ENCODE results near the gene MEDAG.
A peak's percentile ranks its signal among the peaks of the same experiment; 100 is the strongest.

Gene MEDAG

GRCh38 chr13:30905932-30906383, at the start of gene MEDAG:
Gene MEDAG, plus strand, starts transcription at chr13:30906271. Its CDS starts 245 bp downstream, at chr13:30906516.
- no peak for DNase-seq (ENCODE audit: low read depth)

- DNase-seq (ENCODE audit: low read depth), result no peak
These were observed 49.1 kb upstream of the MEDAG start for GRCh38 chr13:30857018-30857417.

GRCh38 chr13:30857636-30858035, 48.4 kb upstream of the MEDAG start:
- no peak for DNase-seq (ENCODE audit: low read depth)

GRCh38 chr13:30859326-30859725, 46.7 kb upstream of the MEDAG start:
- no peak for DNase-seq (ENCODE audit: low read depth)

GRCh38 chr13:30861163-30861562, 44.9 kb upstream of the MEDAG start:
- DNase-seq (ENCODE audit: low read depth), result no peak

- no peak for DNase-seq (ENCODE audit: low read depth)
These were observed 44.1 kb upstream of the MEDAG start for GRCh38 chr13:30861836-30862467.

- no peak for DNase-seq (ENCODE audit: low read depth)
These were observed 43.4 kb upstream of the MEDAG start for GRCh38 chr13:30862707-30863106.

GRCh38 chr13:30863231-30863630, 42.8 kb upstream of the MEDAG start:
- DNase-seq (ENCODE audit: low read depth), result no peak

GRCh38 chr13:30863796-30864195, 42.3 kb upstream of the MEDAG start:
- DNase-seq (ENCODE audit: low read depth), result no peak

- DNase-seq (ENCODE audit: low read depth), result no peak
These were observed 41.5 kb upstream of the MEDAG start for GRCh38 chr13:30864433-30865122.

GRCh38 chr13:30865123-30866049, 40.7 kb upstream of the MEDAG start:
- DNase-seq (ENCODE audit: low read depth), result peak; percentile 80

GRCh38 chr13:30866677-30867076, 39.4 kb upstream of the MEDAG start:
- no peak for DNase-seq (ENCODE audit: low read depth)

- no peak for DNase-seq (ENCODE audit: low read depth)
These were observed 38.9 kb upstream of the MEDAG start for GRCh38 chr13:30867089-30867669.

GRCh38 chr13:30868799-30869470, 37.1 kb upstream of the MEDAG start:
- DNase-seq (ENCODE audit: low read depth), result no peak

GRCh38 chr13:30869491-30869890, 36.6 kb upstream of the MEDAG start:
- no peak for DNase-seq (ENCODE audit: low read depth)

GRCh38 chr13:30870049-30870884, 35.8 kb upstream of the MEDAG start:
- peak; percentile 94 for DNase-seq (ENCODE audit: low read depth)

GRCh38 chr13:30870916-30871587, 35.0 kb upstream of the MEDAG start:
- no peak for DNase-seq (ENCODE audit: low read depth)

GRCh38 chr13:30871588-30872275, 34.3 kb upstream of the MEDAG start:
- no peak for DNase-seq (ENCODE audit: low read depth)

GRCh38 chr13:30872276-30872594, 33.8 kb upstream of the MEDAG start:
- DNase-seq (ENCODE audit: low read depth), result no peak
